WERI-Rb-1 (cell line): ENCODE results near the gene PTPN14.

Experiments used
- DNase-seq: peaks from one replicate; pipeline ENCODE4 v3.0.0-alpha.2; 2020
- H3K27ac ChIP-seq: fragments of 250-450 bp; sonication (Bioruptor Pico); 2 replicates; pipeline ENCODE4 v1.5.1; 2020; ENCODE audit warnings: mild to moderate bottlenecking, moderate library complexity
- H3K27me3 ChIP-seq: fragments of 250-450 bp; sonication (Bioruptor Pico); 2 replicates; pipeline ENCODE4 v1.5.1; 2021; ENCODE audit warnings: mild to moderate bottlenecking, low read depth, moderate library complexity; ENCODE audit not compliant: insufficient read depth, severe bottlenecking
- H3K36me3 ChIP-seq: fragments of 250-450 bp; sonication (Bioruptor Pico); 2 replicates; pipeline ENCODE4 v1.5.1; 2020; ENCODE audit warnings: mild to moderate bottlenecking, moderate library complexity
- H3K4me3 ChIP-seq: 2 replicates; pipeline ENCODE4 v1.5.1; 2011; ENCODE audit warnings: low read depth, mild to moderate bottlenecking, control low read depth, low read length
- H3K9me3 ChIP-seq: fragments of 250-450 bp; sonication (Bioruptor Pico); 2 replicates; pipeline ENCODE4 v1.5.1; 2021; ENCODE audit warnings: mild to moderate bottlenecking, moderate library complexity; ENCODE audit not compliant: severe bottlenecking
- CTCF ChIP-seq: IDR thresholded peaks from 2 replicates; pipeline ENCODE4 v1.5.1; 2011; ENCODE audit warnings: low read depth, mild to moderate bottlenecking, control low read depth, inconsistent platforms, low read length

The PTPN14 gene

GRCh38 chr1:214349008-214349407 is 202.4 kb downstream of the PTPN14 start:
- Histone ChIP-seq H3K4me3 (no peak overlapping the region), H3K27ac (no peak overlapping the region), H3K36me3 (no peaks in the 10 kb centered on the region), H3K9me3 (no peaks in the 10 kb centered on the region), H3K27me3 (no peaks in the 10 kb centered on the region)
- no peak for TF ChIP-seq CTCF
- no peak for DNase-seq

GRCh38 chr1:214344897-214345296 is 206.5 kb downstream of the PTPN14 start:
- no peak overlapping the region for H3K27ac ChIP-seq

GRCh38 chr1:214342525-214342924 is 208.9 kb downstream of the PTPN14 start:
- Histone ChIP-seq H3K4me3 (no peak overlapping the region), H3K27me3 (no peaks in the 10 kb centered on the region), H3K27ac (no peak overlapping the region), H3K9me3 (no peaks in the 10 kb centered on the region), H3K36me3 (0 out of 2 replicates have a peak, but pooled peaks cover 2% of the 10 kb centered on the region)
- TF ChIP-seq CTCF, result no peak
- DNase-seq, result no peak

More at GRCh38 chr1:214344897-214345296, 206.5 kb downstream of the PTPN14 start:
- Histone ChIP-seq H3K9me3 (no peaks in the 10 kb centered on the region), H3K4me3 (no peak overlapping the region), H3K36me3 (no peaks in the 10 kb centered on the region), H3K27me3 (no peaks in the 10 kb centered on the region)
- TF ChIP-seq CTCF, result no peak
- no peak for DNase-seq

GRCh38 chr1:214341932-214342331 is 209.5 kb downstream of the PTPN14 start:
- no peak for DNase-seq
- H3K36me3 ChIP-seq, result peaks cover 2% of the 10 kb centered on the region; the same call in 1 of the 2 replicates
- no peaks in the 10 kb centered on the region for H3K9me3 ChIP-seq
- H3K27me3 ChIP-seq, result no peaks in the 10 kb centered on the region
- peak; percentile 60 for TF ChIP-seq CTCF
- H3K27ac ChIP-seq, result no peak overlapping the region
- H3K4me3 ChIP-seq, result no peak overlapping the region

GRCh38 chr1:214341459-214341858 is 209.9 kb downstream of the PTPN14 start:
- no peak for TF ChIP-seq CTCF
- Histone ChIP-seq H3K4me3 (no peak overlapping the region), H3K27me3 (no peaks in the 10 kb centered on the region), H3K36me3 (peaks cover 2% of the 10 kb centered on the region), H3K9me3 (no peaks in the 10 kb centered on the region), H3K27ac (no peak overlapping the region)
- no peak for DNase-seq

- no peak for DNase-seq
- peaks cover 9% of the 10 kb centered on the region for H3K36me3 ChIP-seq
- H3K9me3 ChIP-seq, result no peaks in the 10 kb centered on the region
- no peak overlapping the region for H3K27ac ChIP-seq
- no peak overlapping the region for H3K4me3 ChIP-seq
- H3K27me3 ChIP-seq, result no peaks in the 10 kb centered on the region
- TF ChIP-seq CTCF, result no peak
Observed at GRCh38 chr1:214338212-214338611, 213.2 kb downstream of the PTPN14 start.
